SJSA1 (cell line): ENCODE data around the gene DECR2. TPM values are rescaled to one million over a fixed set of nuclear protein-coding genes. Genes with fewer than 3 reads are reported as not detected.
A peak's percentile ranks its signal among the peaks of the same experiment; 100 is the strongest.

ENCODE experiments used
- DNase-seq, 2 experiments: peaks; one replicate each; pipeline ENCODE4 v3.0.0-alpha.2; 2015 to 2020; ENCODE audit warnings: low spot score in 2 of 2, low read depth in 1 of 2
- H3K27ac ChIP-seq: fragments of 250-450 bp; sonication (Bioruptor Pico); 2 replicates; pipeline ENCODE4 v1.5.1; 2020; ENCODE audit warnings: mild to moderate bottlenecking, moderate library complexity
- H3K27me3 ChIP-seq: fragments of 250-450 bp; sonication (Bioruptor Pico); replicated peaks from 2 replicates; pipeline ENCODE4 v1.5.1; 2020; ENCODE audit warnings: mild to moderate bottlenecking, moderate library complexity
- H3K36me3 ChIP-seq: fragments of 250-450 bp; sonication (Bioruptor Pico); 2 replicates; pipeline ENCODE4 v1.5.1; 2020; ENCODE audit warnings: mild to moderate bottlenecking
- H3K4me1 ChIP-seq: fragments of 250-450 bp; sonication (Bioruptor Pico); replicated peaks from 2 replicates; pipeline ENCODE4 v1.6.1; 2021; ENCODE audit warnings: mild to moderate bottlenecking
- H3K4me3 ChIP-seq: fragments of 250-450 bp; sonication (Bioruptor Pico); 2 replicates; pipeline ENCODE4 v1.5.1; 2020; ENCODE audit warnings: mild to moderate bottlenecking
- H3K9me3 ChIP-seq: fragments of 250-450 bp; sonication (Bioruptor Pico); replicated peaks from 2 replicates; pipeline ENCODE4 v1.5.1; 2020; ENCODE audit warnings: mild to moderate bottlenecking
- total RNA-seq: library from RNA; depleted of rRNA; stranded (reverse); fragments of >200 nt; shearing (Covaris generic); gene quantifications from 2 replicates; pipeline ENCODE4 v1.2.3, GENCODE V29; 2014; rRNA removed

Gene DECR2, protein sequence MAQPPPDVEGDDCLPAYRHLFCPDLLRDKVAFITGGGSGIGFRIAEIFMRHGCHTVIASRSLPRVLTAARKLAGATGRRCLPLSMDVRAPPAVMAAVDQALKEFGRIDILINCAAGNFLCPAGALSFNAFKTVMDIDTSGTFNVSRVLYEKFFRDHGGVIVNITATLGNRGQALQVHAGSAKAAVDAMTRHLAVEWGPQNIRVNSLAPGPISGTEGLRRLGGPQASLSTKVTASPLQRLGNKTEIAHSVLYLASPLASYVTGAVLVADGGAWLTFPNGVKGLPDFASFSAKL
- total RNA-seq = 0.69 and 5.8 TPM in 2 replicates

DNA sequence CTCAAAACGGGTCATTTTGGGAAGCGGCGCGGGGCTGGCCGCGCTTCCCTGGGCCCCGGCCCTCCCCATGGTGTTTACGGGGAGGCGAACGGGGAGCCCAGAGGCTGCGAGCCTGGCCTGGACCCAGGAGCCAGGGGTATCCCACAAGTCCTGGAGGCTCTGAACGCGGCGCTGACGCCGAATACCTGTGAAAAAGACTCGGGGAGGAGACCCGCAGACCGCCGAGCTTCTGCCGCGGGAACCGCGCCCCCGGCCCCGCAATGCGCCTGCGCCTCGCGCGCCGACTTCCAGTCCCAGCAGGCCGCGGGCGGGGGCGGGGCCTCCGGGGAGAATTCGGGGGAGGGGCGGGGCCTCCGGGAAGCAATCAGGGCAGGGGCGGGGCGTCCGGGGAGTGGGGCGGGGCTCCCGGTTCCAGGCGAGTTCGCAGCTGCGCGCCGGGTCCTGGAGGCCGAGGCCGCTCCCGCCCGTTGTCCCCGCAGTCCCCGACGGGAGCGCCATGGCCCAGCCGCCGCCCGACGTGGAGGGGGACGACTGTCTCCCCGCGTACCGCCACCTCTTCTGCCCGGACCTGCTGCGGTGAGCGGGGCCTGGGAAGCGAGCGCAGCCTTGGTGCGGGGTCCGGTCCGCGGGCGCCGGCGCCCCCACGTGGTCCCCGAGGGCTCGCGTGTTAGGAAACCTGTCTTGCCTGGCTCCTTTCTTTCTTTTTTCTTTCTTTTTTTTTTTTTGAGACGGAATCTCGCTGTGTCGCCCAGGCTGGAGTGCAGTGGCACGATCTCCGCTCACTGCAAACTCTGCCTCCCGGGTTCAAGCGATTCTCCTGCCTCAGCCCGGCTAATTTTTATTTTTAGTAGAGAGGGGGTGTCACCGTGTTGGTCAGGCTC lies at the start of gene DECR2:
TSS of gene DECR2 (plus strand) at position 418 of the 881 bp plus-strand sequence. CDS start at position 497, 79 bp downstream.
- H3K9me3 ChIP-seq = peaks cover 3% of the 10 kb centered on the region; the same call in 1 of the 2 replicates
- peak; percentile 94 to 96 for DNase-seq
- peak within 1 kb of the TSS; percentile 71 for H3K27ac ChIP-seq
- peaks cover 11% of the 10 kb centered on the region for H3K4me1 ChIP-seq
- peak within 1 kb of the TSS; percentile 94 for H3K4me3 ChIP-seq
- no peaks in the 10 kb centered on the region for H3K27me3 ChIP-seq
- H3K36me3 ChIP-seq = peaks cover 20% of the 10 kb centered on the region

GRCh38 chr16:352547-353403 lies 48.9 kb upstream of the DECR2 start, which contains the start of gene AXIN1:
TSS of gene AXIN1 (minus strand) at chr16:352723. CDS start at chr16:347025, 5,698 bp downstream.
- DNase-seq = peak; percentile 79 to 100
- peaks cover 11% of the 10 kb centered on the region for H3K4me1 ChIP-seq
- 0 out of 2 replicates have a peak within 1 kb of the TSS, but pooled peaks have one; percentile 32 for H3K27ac ChIP-seq
- H3K36me3 ChIP-seq = peaks cover 7% of the 10 kb centered on the region
- no peaks in the 10 kb centered on the region for H3K9me3 ChIP-seq
- H3K4me3 ChIP-seq = peak within 1 kb of the TSS; percentile 82
- H3K27me3 ChIP-seq = no peaks in the 10 kb centered on the region

- peaks cover 7% of the 10 kb centered on the region for H3K36me3 ChIP-seq
- no peaks in the 10 kb centered on the region for H3K27me3 ChIP-seq
- peaks cover 11% of the 10 kb centered on the region for H3K4me1 ChIP-seq
- H3K4me3 ChIP-seq = peak overlapping the region; percentile 27
- no peaks in the 10 kb centered on the region for H3K9me3 ChIP-seq
- H3K27ac ChIP-seq = no peak overlapping the region
- DNase-seq = no peak
These were observed 48.0 kb upstream of the DECR2 start for GRCh38 chr16:353404-354290.

GRCh38 chr16:354291-354881 lies 47.3 kb upstream of the DECR2 start:
- no peaks in the 10 kb centered on the region for H3K9me3 ChIP-seq
- H3K27me3 ChIP-seq = no peaks in the 10 kb centered on the region
- no peak overlapping the region for H3K4me3 ChIP-seq
- no peak for DNase-seq
- peaks cover 11% of the 10 kb centered on the region for H3K4me1 ChIP-seq
- no peak overlapping the region for H3K27ac ChIP-seq
- H3K36me3 ChIP-seq = peaks cover 7% of the 10 kb centered on the region

- Histone ChIP-seq H3K9me3 (no peaks in the 10 kb centered on the region), H3K27ac (no peak overlapping the region), H3K4me1 (peaks cover 11% of the 10 kb centered on the region), H3K4me3 (no peak overlapping the region), H3K27me3 (no peaks in the 10 kb centered on the region), H3K36me3 (peaks cover 7% of the 10 kb centered on the region)
- DNase-seq = no peak
These were observed 46.7 kb upstream of the DECR2 start for GRCh38 chr16:354971-355461.

GRCh38 chr16:356741-357140 lies 44.9 kb upstream of the DECR2 start:
- Histone ChIP-seq H3K36me3 (no peaks in the 10 kb centered on the region), H3K27ac (no peak overlapping the region), H3K4me1 (peaks cover 7% of the 10 kb centered on the region; the same call in 1 of the 2 replicates), H3K4me3 (no peak overlapping the region), H3K27me3 (no peaks in the 10 kb centered on the region), H3K9me3 (no peaks in the 10 kb centered on the region)
- no peak for DNase-seq

GRCh38 chr16:359067-359763 lies 42.5 kb upstream of the DECR2 start:
- DNase-seq = no peak
- H3K27me3 ChIP-seq = peaks cover 10% of the 10 kb centered on the region
- H3K9me3 ChIP-seq = no peaks in the 10 kb centered on the region
- no peaks in the 10 kb centered on the region for H3K36me3 ChIP-seq
- peaks cover 3% of the 10 kb centered on the region; the same call in 1 of the 2 replicates for H3K4me1 ChIP-seq
- H3K27ac ChIP-seq = no peak overlapping the region
- no peak overlapping the region for H3K4me3 ChIP-seq

GRCh38 chr16:359871-360697 lies 41.6 kb upstream of the DECR2 start:
- Histone ChIP-seq H3K4me3 (no peak overlapping the region), H3K27me3 (peaks cover 10% of the 10 kb centered on the region), H3K27ac (no peak overlapping the region), H3K9me3 (no peaks in the 10 kb centered on the region), H3K4me1 (peaks cover 3% of the 10 kb centered on the region; the same call in 1 of the 2 replicates), H3K36me3 (no peaks in the 10 kb centered on the region)
- no peak for DNase-seq

DNA sequence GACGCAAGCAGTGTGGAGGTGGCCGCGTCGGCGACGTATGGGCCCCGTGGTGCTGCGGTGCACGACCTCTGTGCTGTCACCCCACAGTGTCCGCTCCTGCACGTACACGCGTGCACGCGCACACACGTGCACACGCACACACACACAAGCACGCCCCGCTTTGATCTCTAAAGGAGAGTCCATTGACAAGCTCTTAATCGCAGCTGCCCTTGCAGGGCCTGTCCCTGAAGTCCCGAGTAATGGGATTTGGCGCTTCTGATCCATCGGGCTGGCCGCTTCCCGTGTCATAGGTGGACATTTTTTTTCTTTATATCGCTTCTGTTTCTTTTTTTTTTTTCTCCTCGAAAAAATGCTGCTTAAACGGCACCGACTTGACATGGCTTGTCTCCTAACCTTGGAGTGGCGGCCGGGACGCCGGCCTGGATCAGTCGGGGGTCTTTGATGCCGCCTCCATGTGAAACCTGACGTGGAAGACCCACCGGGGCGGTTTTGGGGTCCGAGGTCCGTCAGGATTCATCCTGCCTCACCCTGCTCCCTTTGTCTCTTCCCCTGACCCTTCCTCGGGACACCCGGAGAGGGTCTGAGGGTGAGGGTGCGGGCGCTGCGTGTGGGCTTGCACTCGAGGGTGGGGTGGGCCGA lies 40.9 kb upstream of the DECR2 start:
- Histone ChIP-seq H3K9me3 (no peaks in the 10 kb centered on the region), H3K27me3 (peaks cover 10% of the 10 kb centered on the region), H3K27ac (no peak overlapping the region), H3K4me3 (no peak overlapping the region), H3K36me3 (no peaks in the 10 kb centered on the region), H3K4me1 (peaks cover 3% of the 10 kb centered on the region; the same call in 1 of the 2 replicates)
- no peak for DNase-seq

GRCh38 chr16:361341-361871 lies 40.3 kb upstream of the DECR2 start:
- no peaks in the 10 kb centered on the region for H3K9me3 ChIP-seq
- no peak for DNase-seq

More at GRCh38 chr16:361341-361871, 40.3 kb upstream of the DECR2 start:
- peaks cover 3% of the 10 kb centered on the region; the same call in 1 of the 2 replicates for H3K4me1 ChIP-seq
- peaks cover 10% of the 10 kb centered on the region for H3K27me3 ChIP-seq
- peaks cover 3% of the 10 kb centered on the region for H3K36me3 ChIP-seq
- H3K27ac ChIP-seq = no peak overlapping the region
- no peak overlapping the region for H3K4me3 ChIP-seq
